HepG2 (cell line): ENCODE data around the gene RPS6KA2. TPM values are rescaled to one million over a fixed set of nuclear protein-coding genes. Genes with fewer than 3 reads are reported as not detected.

Experiments
- EZH2 ChIP-seq: conservative IDR thresholded peaks from 2 replicates; pipeline ENCODE4 v1.6.1; 2012; ENCODE audit warnings: mild to moderate bottlenecking, low read depth, low read length, moderate library complexity
- HMGXB3 ChIP-seq: sonication (generic); formaldehyde crosslinking; IDR thresholded peaks from 2 replicates; pipeline ENCODE4 v1.4.0; 2020; ENCODE audit warnings: missing genetic modification reagents, borderline replicate concordance
- IRF9 ChIP-seq: sonication (generic); formaldehyde crosslinking; IDR thresholded peaks from 2 replicates; pipeline ENCODE4 v1.8.0; 2022; ENCODE audit warnings: missing genetic modification reagents, mild to moderate bottlenecking, borderline replicate concordance
- KDM6A ChIP-seq: IDR thresholded peaks from 2 replicates; pipeline ENCODE4 v1.6.1; 2016; ENCODE audit warnings: low read depth
- KLF16 ChIP-seq, 2 experiments: sonication (generic) in 1 of 2; formaldehyde crosslinking in 1 of 2; IDR thresholded peaks; 2 replicates each; pipeline versions ENCODE4 v1.6.1 to v1.8.0; 2016 to 2023; ENCODE audit warnings: missing genetic modification reagents in 2 of 2, missing compliant biosample characterization in 1 of 2
- PRMT3 ChIP-seq: sonication (generic); formaldehyde crosslinking; IDR thresholded peaks from 2 replicates; pipeline ENCODE4 v1.8.1; 2022; ENCODE audit warnings: low read depth, mild to moderate bottlenecking, moderate library complexity, missing genetic modification reagents, borderline replicate concordance
- SOX5 ChIP-seq: IDR thresholded peaks from 2 replicates; pipeline ENCODE4 v1.6.1; 2016; ENCODE audit warnings: borderline replicate concordance
- ZBTB14 ChIP-seq: sonication (generic); formaldehyde crosslinking; IDR thresholded peaks from 2 replicates; pipeline ENCODE4 v1.4.0; 2020; ENCODE audit warnings: missing genetic modification reagents
- ZGPAT ChIP-seq: IDR thresholded peaks from 2 replicates; pipeline ENCODE4 v1.6.1; 2016; ENCODE audit warnings: mild to moderate bottlenecking
- ZNF274 ChIP-seq: sonication (generic); formaldehyde crosslinking; IDR thresholded peaks from 2 replicates; pipeline ENCODE4 v1.5.1; 2020; ENCODE audit warnings: mild to moderate bottlenecking, missing genetic modification reagents
- ZNF337 ChIP-seq: sonication (generic); formaldehyde crosslinking; IDR thresholded peaks from 2 replicates; pipeline ENCODE4 v1.5.1; 2020; ENCODE audit warnings: missing genetic modification reagents, low read depth, mild to moderate bottlenecking, borderline replicate concordance
- ZNF646 ChIP-seq: sonication (generic); formaldehyde crosslinking; IDR thresholded peaks from 2 replicates; pipeline ENCODE4 v1.9.0; 2021; ENCODE audit warnings: mild to moderate bottlenecking, missing genetic modification reagents
- ZNF7 ChIP-seq: IDR thresholded peaks from 2 replicates; pipeline ENCODE4 v1.6.1; 2016; ENCODE audit warnings: missing biosample characterization, missing genetic modification reagents
- ZNF772 ChIP-seq: sonication (generic); formaldehyde crosslinking; IDR thresholded peaks from 2 replicates; pipeline ENCODE4 v1.5.0; 2020; ENCODE audit warnings: mild to moderate bottlenecking, missing genetic modification reagents
- ZSCAN22 ChIP-seq: sonication (generic); formaldehyde crosslinking; IDR thresholded peaks from 2 replicates; pipeline ENCODE4 v1.4.0; 2020; ENCODE audit warnings: mild to moderate bottlenecking, missing genetic modification reagents
- polyA plus RNA-seq, 8 experiments: library from polyadenylated mRNA; depleted of rRNA in 3 of 8; stranded (reverse) in 7 of 8; unstranded in 1 of 8; fragments of >200 nt; fragmentation: Illumina TruSeq in 4 of 8; extraction: Trizol in 4 of 8; gene quantifications; 2 replicates each; pipeline versions ENCODE4 v1.2.1 to v1.2.3, GENCODE V29; 2011 to 2016; ENCODE audit warnings: low read depth in 4 of 8, missing spikeins in 1 of 8, mixed read lengths in 1 of 8; ENCODE audit not compliant: insufficient read depth in 1 of 8
- total RNA-seq, 5 experiments: library from RNA; depleted of rRNA; stranded (reverse); fragments of >200 nt; fragmentation: Illumina TruSeq; extraction: Trizol; gene quantifications; 2 replicates each; pipeline ENCODE4 v1.2.3, GENCODE V29; 2016; ENCODE audit warnings: low read depth in 1 of 5

Gene RPS6KA2
- total and polyA plus RNA-seq, 2 of the 13 experiments (the other 11 are each of a cell fraction or from before 2014, with no cell fraction given): 0.22 to 0.38 TPM

- TF ChIP-seq HMGXB3 (CRISPR knock-in tag): peak; percentile 79; the same call in 1 of the 2 replicates
- peak; percentile 98 for TF ChIP-seq ZNF772 (CRISPR knock-in tag)
- no peak for TF ChIP-seq EZH2
- no peak for TF ChIP-seq ZBTB14
- TF ChIP-seq PRMT3: peak; percentile 65; the same call in 1 of the 2 replicates
- peak in 1 of 2 experiments; percentile 98; a peak in 2 of 4 replicates for TF ChIP-seq KLF16 (CRISPR knock-in tag; IDR thresholded peaks at IDR 0.05)
- TF ChIP-seq ZNF274 (CRISPR knock-in tag): peak; percentile 44; the same call in 1 of the 2 replicates
- TF ChIP-seq SOX5 (CRISPR knock-in tag): peak; percentile 98
- TF ChIP-seq ZGPAT (CRISPR knock-in tag): peak; percentile 97
- TF ChIP-seq KDM6A (CRISPR knock-in tag): peak; percentile 88
- peak; percentile 65; the same call in 1 of the 2 replicates for TF ChIP-seq ZNF7
- peak; percentile 87; the same call in 1 of the 2 replicates for TF ChIP-seq ZNF337 (CRISPR knock-in tag)
- TF ChIP-seq IRF9 (CRISPR knock-in tag): peak; percentile 85
- peak; percentile 61; the same call in 1 of the 2 replicates for TF ChIP-seq ZNF646 (CRISPR knock-in tag)
- no peak for TF ChIP-seq ZSCAN22 (CRISPR knock-in tag)
Measured at GRCh38 chr6:166361077-166361429, 266.0 kb downstream of the RPS6KA2 start (continued).
